Peyer's patch (tissue), 4 donors: Measurements from ENCODE around the gene CBR4. TPM values are rescaled to one million over a fixed set of nuclear protein-coding genes. Genes with fewer than 3 reads are reported as not detected.

ENCODE experiments used
- DNase-seq, 3 donors: peaks; one replicate each; pipeline ENCODE4 v3.0.0-alpha.2; 2017 to 2019
- H3K27ac ChIP-seq, 4 donors: fragments of 200-600 bp; sonication (generic); one replicate each; pipeline ENCODE4 v1.5.1; 2016 to 2019
- H3K27me3 ChIP-seq, 2 donors: fragments of 200-600 bp; sonication (generic); one replicate each; pipeline ENCODE4 v1.5.1; 2019
- H3K36me3 ChIP-seq, 3 donors: fragments of 200-600 bp; sonication (generic); one replicate each; pipeline ENCODE4 v1.5.1; 2016 to 2019
- H3K4me1 ChIP-seq, 4 donors: fragments of 200-600 bp; sonication (generic); one replicate each; pipeline ENCODE4 v1.5.1; 2016 to 2019
- H3K4me3 ChIP-seq, 4 donors: fragments of 200-600 bp; sonication (generic); 1 replicate in 3 of 4; 2 replicates in 1 of 4; pipeline ENCODE4 v1.5.1; 2016 to 2019; ENCODE audit warnings: mild to moderate bottlenecking in 1 of 4
- H3K9me3 ChIP-seq, 4 donors: fragments of 200-600 bp; sonication (generic); one replicate each; pipeline ENCODE4 v1.5.1; 2016 to 2019; ENCODE audit warnings: mild to moderate bottlenecking in 1 of 4
- POLR2A ChIP-seq, 2 donors: fragments of 450-650 bp; IDR thresholded peaks; one replicate each; pipeline ENCODE4 v1.5.1; 2017; ENCODE audit warnings: antibody characterized with exemption in 2 of 2, mild to moderate bottlenecking in 2 of 2, moderate library complexity in 2 of 2
- total RNA-seq, 4 donors: library from RNA; depleted of rRNA; stranded (reverse); fragments of >200 nt; gene quantifications; one replicate each; pipeline ENCODE4 v1.1.0, GENCODE V29; 2016
- TF ChIP-seq, protein P1 (sequence below), 6 experiments: fragments of 450-650 bp in 4 of 6; fragments of 200-600 bp in 2 of 6; sonication (generic) in 1 of 6; IDR thresholded peaks; one replicate each; pipeline ENCODE4 v1.5.1; 2017 to 2019; ENCODE audit warnings: antibody characterized with exemption in 6 of 6, mild to moderate bottlenecking in 3 of 6, moderate library complexity in 1 of 6

CBR4 gene
- total RNA-seq, 4 donors from 2014 or later = 16.5 to 24.5 (median 22.8) TPM

DNA sequence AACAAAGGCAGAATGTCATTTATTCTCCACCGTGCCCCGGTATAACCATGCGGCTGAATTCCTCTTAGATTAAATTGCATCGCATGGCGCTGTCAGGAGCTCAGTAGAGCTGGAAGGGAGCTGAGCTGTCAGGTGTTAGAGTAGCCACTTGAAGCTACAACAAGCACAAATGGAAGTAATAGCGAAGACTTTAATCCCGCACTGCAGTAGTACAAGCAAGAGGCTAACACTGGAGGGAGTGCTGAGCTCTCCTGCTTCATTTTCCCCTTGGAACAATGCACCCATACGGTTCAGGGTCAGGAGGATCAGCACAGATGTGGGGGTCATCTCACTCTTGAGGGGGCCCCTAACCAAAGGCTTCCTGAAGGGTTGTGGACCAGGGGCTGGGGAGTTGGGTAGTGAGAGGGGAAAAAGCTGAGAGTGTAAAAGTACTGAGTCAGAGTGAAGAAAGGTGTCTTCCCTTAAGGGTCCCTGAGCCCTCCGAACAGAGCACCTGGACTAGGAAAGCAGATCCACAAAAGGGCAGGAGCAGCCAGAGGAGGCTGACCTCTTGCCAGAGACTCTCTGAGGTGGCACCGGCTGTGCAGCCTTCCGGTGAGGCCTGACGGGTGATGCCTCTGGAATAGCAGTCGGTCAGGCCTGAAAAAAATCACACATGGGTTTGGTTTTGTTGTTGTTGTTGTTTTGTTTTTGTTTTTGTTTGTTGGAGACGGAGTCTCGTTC lies 36.0 kb upstream of the CBR4 start:
- TF ChIP-seq, protein P1, sequence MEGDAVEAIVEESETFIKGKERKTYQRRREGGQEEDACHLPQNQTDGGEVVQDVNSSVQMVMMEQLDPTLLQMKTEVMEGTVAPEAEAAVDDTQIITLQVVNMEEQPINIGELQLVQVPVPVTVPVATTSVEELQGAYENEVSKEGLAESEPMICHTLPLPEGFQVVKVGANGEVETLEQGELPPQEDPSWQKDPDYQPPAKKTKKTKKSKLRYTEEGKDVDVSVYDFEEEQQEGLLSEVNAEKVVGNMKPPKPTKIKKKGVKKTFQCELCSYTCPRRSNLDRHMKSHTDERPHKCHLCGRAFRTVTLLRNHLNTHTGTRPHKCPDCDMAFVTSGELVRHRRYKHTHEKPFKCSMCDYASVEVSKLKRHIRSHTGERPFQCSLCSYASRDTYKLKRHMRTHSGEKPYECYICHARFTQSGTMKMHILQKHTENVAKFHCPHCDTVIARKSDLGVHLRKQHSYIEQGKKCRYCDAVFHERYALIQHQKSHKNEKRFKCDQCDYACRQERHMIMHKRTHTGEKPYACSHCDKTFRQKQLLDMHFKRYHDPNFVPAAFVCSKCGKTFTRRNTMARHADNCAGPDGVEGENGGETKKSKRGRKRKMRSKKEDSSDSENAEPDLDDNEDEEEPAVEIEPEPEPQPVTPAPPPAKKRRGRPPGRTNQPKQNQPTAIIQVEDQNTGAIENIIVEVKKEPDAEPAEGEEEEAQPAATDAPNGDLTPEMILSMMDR (IDR thresholded peaks at IDR 0.05) = no peak
- TF ChIP-seq POLR2A (IDR thresholded peaks at IDR 0.05) = no peak
- H3K27me3 ChIP-seq = no peaks in the 10 kb centered on the region
- no peaks in the 10 kb centered on the region for H3K9me3 ChIP-seq
- DNase-seq = no peak
- H3K4me1 ChIP-seq = no peaks in the 10 kb centered on the region
- H3K36me3 ChIP-seq = no peaks in the 10 kb centered on the region
- no peak overlapping the region for H3K4me3 ChIP-seq
- H3K27ac ChIP-seq = no peak overlapping the region

DNA sequence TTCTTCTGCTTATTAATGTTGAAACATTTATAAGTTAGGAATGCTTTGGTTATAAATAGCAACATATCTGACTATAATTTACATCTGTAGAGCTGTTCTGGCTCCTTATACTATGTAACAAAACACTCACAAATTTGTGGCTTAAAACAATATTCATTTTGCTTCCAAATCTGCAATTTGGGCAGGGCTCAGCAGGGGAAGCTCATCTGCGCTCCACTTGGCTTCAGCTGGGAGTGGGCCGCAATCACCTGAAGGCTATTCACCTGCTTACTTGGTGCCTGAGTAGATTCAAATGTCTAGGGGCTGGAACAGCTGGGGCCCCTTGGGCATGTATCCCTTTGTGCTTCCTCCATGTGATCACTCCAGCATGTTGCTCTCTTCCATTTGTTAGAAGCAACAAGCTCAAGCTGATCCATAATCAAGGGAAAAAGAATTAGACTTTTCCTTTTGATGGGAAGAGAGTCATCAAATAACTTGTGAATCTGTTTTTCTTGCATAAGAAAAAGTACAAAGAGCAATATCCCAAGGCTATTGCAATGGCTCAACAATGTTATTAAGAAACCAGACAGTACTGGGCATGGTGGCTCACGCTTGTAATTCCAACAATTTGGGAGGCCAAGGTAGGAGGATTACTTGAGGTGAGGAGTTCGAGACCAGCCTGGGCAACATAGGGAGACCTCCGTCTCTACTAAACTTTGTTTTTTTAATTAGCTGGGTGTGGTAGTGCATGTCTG lies 34.8 kb upstream of the CBR4 start:
- TF ChIP-seq POLR2A (IDR thresholded peaks at IDR 0.05) = no peak
- TF ChIP-seq, protein P1 (IDR thresholded peaks at IDR 0.05) = no peak

DNA sequence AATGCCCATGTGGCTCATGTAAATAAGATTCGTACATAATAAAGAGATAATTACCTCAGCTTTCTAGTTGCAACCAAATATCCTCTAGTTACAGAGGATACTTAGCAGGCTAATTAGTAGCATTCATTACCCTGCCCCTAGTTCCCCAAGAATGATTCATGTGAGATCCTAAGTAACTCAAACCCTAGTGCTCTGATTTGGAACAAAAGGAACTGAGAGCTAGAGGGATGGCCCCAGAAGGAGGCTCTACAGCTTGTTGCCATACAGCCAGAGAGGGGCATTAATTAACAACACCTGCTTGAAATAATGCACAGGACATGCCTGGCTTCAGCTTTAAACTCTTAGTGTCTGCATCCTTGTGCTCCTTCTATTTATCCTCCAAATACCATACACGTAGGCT lies 32.6 kb upstream of the CBR4 start:
- Histone ChIP-seq H3K27me3 (no peaks in the 10 kb centered on the region), H3K9me3 (no peaks in the 10 kb centered on the region), H3K4me3 (no peak overlapping the region), H3K36me3 (no peaks in the 10 kb centered on the region), H3K27ac (no peak overlapping the region), H3K4me1 (no peaks in the 10 kb centered on the region)
- DNase-seq = no peak
- TF ChIP-seq, protein P1 (IDR thresholded peaks at IDR 0.05) = no peak
- no peak for TF ChIP-seq POLR2A (IDR thresholded peaks at IDR 0.05)

More for the DNA sequence above, 34.8 kb upstream of the CBR4 start:
- Histone ChIP-seq H3K36me3 (no peaks in the 10 kb centered on the region), H3K4me1 (no peaks in the 10 kb centered on the region), H3K4me3 (no peak overlapping the region), H3K9me3 (no peaks in the 10 kb centered on the region), H3K27me3 (no peaks in the 10 kb centered on the region), H3K27ac (no peak overlapping the region)
- DNase-seq = no peak

- no peak overlapping the region for H3K27ac ChIP-seq
- TF ChIP-seq, protein P1 (IDR thresholded peaks at IDR 0.05) = no peak
- TF ChIP-seq POLR2A (IDR thresholded peaks at IDR 0.05) = no peak
- H3K36me3 ChIP-seq = no peaks in the 10 kb centered on the region
- H3K27me3 ChIP-seq = no peaks in the 10 kb centered on the region
- H3K4me1 ChIP-seq = no peaks in the 10 kb centered on the region
- no peak for DNase-seq
- no peak overlapping the region for H3K4me3 ChIP-seq
- no peaks in the 10 kb centered on the region for H3K9me3 ChIP-seq
Observed at GRCh38 chr4:169040559-169041261, 30.7 kb upstream of the CBR4 start.

GRCh38 chr4:169039251-169039954 lies 29.3 kb upstream of the CBR4 start:
- no peak for DNase-seq
- no peak overlapping the region for H3K27ac ChIP-seq
- H3K4me3 ChIP-seq = no peak overlapping the region
- no peaks in the 10 kb centered on the region for H3K36me3 ChIP-seq
- no peaks in the 10 kb centered on the region for H3K27me3 ChIP-seq
- H3K4me1 ChIP-seq = no peaks in the 10 kb centered on the region
- no peak for TF ChIP-seq POLR2A (IDR thresholded peaks at IDR 0.05)
- TF ChIP-seq, protein P1 (IDR thresholded peaks at IDR 0.05) = no peak
- no peaks in the 10 kb centered on the region for H3K9me3 ChIP-seq
